Measurements from ENCODE around the gene TMEM205.

GRCh38 chr19:11322269-11323024 lies 23.6 kb downstream of the TMEM205 start:
- TF ChIP-seq, protein P1, sequence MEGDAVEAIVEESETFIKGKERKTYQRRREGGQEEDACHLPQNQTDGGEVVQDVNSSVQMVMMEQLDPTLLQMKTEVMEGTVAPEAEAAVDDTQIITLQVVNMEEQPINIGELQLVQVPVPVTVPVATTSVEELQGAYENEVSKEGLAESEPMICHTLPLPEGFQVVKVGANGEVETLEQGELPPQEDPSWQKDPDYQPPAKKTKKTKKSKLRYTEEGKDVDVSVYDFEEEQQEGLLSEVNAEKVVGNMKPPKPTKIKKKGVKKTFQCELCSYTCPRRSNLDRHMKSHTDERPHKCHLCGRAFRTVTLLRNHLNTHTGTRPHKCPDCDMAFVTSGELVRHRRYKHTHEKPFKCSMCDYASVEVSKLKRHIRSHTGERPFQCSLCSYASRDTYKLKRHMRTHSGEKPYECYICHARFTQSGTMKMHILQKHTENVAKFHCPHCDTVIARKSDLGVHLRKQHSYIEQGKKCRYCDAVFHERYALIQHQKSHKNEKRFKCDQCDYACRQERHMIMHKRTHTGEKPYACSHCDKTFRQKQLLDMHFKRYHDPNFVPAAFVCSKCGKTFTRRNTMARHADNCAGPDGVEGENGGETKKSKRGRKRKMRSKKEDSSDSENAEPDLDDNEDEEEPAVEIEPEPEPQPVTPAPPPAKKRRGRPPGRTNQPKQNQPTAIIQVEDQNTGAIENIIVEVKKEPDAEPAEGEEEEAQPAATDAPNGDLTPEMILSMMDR (IDR thresholded peaks at IDR 0.05), result no peak
- TF ChIP-seq POLR2A (IDR thresholded peaks at IDR 0.05) (no peak), EP300 (IDR thresholded peaks at IDR 0.05) (no peak)
